Spleen (tissue), 7 donors: ENCODE results near the gene SV2C.
"Not testable (repeated sequence)": the region's sequence is repeated elsewhere in the genome, so short reads cannot be mapped to it uniquely, and the experiment has no call there.

Experiments used
- POLR2A ChIP-seq, 3 donors: fragments of 450-650 bp; IDR thresholded peaks; one replicate each; pipeline ENCODE4 v1.5.1; 2017; ENCODE audit warnings: antibody characterized with exemption in 3 of 3, mild to moderate bottlenecking in 1 of 3
- TF ChIP-seq, protein P1 (sequence below), 11 experiments: fragments of 200-600 bp in 7 of 11; fragments of 450-650 bp in 4 of 11; sonication (generic) in 4 of 11; IDR thresholded peaks in 8 of 11; conservative IDR thresholded peaks in 3 of 11; 1 replicate in 7 of 11; 2 replicates in 4 of 11; pipeline versions ENCODE4 v1.4.0 to v1.8.0; 2016 to 2021; ENCODE audit warnings: antibody characterized with exemption in 11 of 11, inconsistent platforms in 4 of 11, mild to moderate bottlenecking in 1 of 11
- donor health status: DM: no; HTN: no; CAD: no; lungs with moderate emphysema.
- donor health status: DM: no; HTN: no; CAD: no.
- donor health status: DM: no; HTN: no; CAD: no.

DNA sequence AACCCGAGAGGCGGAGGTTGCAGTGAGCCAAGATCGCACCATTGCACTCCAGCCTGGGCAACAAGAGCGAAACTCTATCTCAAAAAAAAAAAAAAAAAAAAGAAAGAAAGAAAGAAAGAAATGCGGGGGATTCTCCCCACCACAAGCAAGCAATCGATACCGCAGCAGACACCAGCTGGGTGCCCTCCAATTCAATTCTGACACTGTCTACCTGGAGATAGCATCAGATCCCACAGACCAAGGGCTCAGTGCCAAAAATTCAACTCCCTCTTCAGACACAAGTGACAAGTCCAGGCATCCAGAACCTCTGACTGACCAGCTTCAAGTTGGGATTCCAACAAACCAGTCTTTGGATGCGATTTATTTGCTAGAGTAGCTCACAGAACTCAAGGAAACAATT is 286.5 kb downstream of the SV2C start:
- TF ChIP-seq, protein P1, sequence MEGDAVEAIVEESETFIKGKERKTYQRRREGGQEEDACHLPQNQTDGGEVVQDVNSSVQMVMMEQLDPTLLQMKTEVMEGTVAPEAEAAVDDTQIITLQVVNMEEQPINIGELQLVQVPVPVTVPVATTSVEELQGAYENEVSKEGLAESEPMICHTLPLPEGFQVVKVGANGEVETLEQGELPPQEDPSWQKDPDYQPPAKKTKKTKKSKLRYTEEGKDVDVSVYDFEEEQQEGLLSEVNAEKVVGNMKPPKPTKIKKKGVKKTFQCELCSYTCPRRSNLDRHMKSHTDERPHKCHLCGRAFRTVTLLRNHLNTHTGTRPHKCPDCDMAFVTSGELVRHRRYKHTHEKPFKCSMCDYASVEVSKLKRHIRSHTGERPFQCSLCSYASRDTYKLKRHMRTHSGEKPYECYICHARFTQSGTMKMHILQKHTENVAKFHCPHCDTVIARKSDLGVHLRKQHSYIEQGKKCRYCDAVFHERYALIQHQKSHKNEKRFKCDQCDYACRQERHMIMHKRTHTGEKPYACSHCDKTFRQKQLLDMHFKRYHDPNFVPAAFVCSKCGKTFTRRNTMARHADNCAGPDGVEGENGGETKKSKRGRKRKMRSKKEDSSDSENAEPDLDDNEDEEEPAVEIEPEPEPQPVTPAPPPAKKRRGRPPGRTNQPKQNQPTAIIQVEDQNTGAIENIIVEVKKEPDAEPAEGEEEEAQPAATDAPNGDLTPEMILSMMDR (IDR thresholded peaks at IDR 0.05 in 8 of 11, conservative IDR thresholded peaks at IDR 0.05 in 3 of 11) = not testable (repeated sequence)
- TF ChIP-seq POLR2A (IDR thresholded peaks at IDR 0.05) = not testable (repeated sequence)
